Retina (tissue), 1 donor: ENCODE data around the gene PLCB2.
A peak's percentile ranks its signal among the peaks of the same experiment; 100 is the strongest.

Source experiments
- DNase-seq: peaks from one replicate; pipeline ENCODE4 v3.0.0-alpha.2; 2016

Gene PLCB2

DNA sequence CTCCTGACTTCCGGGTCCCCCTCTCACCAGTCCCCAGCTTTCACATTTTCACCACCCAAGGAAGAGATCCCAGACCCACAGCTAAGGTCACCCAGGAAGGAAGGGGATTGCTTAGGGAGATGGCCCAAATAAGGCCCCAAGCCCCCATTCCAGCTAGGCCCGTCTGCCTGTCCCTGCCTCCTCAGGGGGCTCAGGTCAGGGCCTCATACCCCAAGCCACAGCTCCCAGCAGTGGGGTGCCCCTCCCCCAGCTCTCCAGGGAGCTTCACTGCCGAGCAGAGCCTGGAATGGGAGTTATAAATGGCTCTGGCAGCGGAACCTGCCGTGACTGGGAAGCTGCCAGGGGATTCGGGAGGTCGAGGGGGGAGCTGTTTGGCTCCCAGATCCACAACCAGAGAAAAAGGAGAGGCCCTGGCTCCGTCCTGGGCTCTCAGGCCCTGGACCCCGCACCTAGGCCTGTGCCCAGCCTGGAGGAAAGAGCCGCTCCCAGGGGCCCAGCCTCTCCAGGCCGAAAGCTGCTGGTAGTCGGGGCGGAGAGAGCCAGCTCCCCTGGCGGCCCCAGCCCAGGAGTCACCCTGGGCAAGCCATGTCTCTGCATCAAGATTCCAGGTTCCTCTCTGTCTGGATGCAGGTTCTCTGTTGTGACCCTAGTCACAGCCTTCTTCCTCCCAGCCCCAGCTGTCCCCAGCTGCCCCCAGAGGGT, 32.5 kb upstream of the PLCB2 start:
- no peak for DNase-seq

DNA sequence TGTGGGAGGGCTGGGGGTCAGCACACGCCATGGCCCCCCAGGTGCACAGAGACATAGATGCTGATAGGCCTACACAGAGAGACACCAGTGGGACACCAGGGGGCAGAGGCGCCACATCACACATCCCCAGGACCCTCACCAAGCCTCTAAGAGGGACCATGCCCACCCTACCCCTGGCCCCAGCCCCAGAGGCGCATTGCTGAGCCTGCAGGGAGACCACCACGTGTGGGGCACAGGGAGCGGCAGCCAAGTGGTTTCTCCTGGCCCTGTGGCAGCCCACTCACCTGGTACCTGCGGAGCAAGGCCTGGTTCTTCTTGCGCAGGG, 31.8 kb upstream of the PLCB2 start:
- DNase-seq: no peak

DNA sequence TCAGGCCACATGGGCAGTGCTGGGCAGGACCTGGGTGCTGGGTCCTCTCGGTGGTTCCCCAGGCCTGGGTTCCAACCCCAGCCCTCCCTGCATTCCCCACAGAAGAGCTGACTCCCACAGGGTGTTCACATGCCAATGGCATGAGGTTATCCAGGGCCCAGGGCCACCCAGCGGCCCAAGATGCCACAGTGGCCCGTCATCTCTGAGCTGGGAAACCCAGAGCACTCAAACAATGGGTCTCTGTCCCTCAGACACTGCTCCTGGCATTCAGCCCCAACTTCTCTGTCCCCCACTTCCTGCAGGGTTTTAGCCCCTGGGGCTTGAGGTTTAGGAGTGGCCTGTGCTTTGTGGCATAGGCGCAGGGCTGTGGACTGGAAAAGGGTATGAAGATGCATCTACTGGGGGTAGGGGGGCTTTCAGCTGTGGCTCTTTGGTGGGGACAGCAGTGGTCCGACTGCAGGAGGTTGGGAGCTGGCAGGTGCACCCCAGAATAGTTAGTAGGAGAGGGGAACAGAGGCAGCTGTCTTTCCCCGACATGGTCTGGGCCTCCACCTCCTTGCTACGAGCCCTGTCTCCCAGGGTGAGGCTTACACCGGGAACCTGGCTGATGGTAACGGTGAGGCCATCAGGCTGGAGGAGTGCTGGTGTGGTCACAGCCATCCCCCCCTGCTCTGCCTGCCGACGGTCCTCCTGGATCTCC, 31.3 kb upstream of the PLCB2 start:
- DNase-seq: no peak

DNA sequence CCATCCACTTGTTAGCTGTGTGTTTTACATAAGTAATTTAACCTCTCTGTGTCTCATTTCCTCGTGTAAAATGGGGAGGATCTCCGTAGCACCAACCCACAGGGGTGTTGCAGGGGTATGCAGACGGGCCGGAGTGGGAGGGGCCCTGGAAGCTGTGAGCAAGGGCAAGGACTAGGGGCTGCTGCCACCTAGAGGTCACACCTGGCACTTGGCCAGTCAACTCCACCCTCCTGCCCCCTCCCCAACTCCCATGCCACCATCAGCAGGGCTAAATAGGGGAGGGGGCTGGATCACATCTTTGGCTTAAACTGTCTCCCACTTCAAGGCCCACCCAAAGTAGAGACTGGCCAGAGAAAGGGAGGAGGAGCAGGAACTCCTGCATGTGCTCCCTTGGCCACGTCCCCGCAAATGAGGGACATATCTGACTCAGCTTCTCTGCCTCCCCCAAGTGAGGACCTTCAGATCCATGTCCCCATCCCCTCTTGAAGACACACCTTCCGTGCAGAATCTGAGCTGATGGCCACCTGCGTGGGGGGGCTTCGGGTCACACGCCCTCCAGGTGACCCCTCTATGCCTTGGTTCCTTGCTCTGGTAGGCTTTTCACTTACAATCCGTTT, 30.4 kb upstream of the PLCB2 start:
- DNase-seq: peak; percentile 85

DNA sequence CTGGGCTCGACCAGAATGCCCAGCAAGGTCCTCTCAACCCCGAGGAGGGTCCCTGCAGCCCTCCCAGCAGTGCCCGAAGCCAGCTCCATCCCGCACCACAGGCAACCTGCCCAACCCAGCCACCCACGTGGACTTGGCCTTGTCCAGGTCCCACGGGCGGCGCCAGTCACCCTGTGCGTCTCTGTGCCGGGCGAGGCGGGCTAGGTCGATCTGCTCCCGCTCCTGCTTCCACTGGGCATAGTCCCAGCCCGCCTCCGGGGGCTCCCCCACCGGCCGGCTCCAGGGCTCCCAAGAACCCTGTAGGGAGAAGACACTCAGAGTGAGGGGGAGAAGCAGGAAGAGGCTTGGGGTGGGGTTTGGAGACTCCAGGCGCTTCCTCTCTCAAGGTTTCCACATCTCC, 29.9 kb upstream of the PLCB2 start:
- DNase-seq: no peak

DNA sequence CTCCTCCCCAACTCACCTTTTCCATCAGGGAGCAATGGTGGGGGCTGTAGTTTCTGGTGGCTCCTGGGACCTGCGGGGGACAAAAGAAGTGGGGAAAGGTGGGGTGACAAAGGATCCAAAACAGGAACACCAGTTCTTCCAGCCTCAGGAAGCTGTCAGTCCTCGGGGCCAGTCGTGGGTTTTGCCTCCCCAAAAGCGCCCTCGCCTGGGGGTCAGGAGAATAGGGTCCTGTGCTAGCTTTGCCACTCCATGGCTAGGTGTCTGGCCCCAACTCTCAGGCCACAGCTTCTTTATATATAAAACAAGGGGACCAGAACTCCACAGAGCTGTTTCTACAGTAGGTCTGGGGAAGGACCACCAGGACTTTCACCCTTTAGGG, 29.0 kb upstream of the PLCB2 start:
- no peak for DNase-seq

DNA sequence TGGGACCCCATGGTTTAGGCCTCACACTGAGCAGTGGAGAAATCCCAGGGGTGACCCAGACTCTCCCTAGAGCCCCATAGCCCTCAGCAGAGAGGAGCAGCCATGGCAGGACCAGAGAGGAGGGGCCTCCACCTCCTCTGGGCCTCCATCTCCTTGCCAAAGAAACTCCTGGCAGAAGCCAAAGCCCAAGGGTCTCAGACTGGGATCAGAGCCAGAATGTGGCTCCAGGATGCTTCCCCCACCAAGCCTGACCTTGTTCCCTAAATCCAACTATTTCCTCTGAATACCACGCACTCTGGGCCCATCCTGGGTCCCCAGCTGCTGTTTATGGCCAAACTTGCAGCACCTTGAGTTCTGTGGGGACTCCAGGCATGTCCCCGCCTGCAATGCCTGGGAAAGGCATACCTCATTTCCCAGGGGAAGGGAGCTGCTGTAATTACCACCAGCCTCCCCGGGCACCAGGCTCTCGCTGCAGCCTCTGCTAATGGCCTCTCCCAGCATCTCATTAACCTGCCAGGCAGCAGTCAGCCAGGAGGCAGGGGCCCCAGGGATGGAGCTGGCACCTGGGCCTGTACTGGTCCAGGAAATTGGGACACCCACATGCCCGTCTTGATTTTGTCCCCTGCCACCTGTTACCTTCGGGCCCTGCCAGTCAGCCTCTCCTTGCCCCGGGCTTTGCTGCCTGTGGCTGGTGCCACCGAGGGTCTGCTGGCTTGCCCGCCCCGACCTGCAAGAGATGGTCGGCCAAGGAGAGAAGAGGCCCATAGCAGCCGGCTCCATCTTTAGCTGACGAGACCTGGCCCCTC, 28.4 kb upstream of the PLCB2 start:
- no peak for DNase-seq

DNA sequence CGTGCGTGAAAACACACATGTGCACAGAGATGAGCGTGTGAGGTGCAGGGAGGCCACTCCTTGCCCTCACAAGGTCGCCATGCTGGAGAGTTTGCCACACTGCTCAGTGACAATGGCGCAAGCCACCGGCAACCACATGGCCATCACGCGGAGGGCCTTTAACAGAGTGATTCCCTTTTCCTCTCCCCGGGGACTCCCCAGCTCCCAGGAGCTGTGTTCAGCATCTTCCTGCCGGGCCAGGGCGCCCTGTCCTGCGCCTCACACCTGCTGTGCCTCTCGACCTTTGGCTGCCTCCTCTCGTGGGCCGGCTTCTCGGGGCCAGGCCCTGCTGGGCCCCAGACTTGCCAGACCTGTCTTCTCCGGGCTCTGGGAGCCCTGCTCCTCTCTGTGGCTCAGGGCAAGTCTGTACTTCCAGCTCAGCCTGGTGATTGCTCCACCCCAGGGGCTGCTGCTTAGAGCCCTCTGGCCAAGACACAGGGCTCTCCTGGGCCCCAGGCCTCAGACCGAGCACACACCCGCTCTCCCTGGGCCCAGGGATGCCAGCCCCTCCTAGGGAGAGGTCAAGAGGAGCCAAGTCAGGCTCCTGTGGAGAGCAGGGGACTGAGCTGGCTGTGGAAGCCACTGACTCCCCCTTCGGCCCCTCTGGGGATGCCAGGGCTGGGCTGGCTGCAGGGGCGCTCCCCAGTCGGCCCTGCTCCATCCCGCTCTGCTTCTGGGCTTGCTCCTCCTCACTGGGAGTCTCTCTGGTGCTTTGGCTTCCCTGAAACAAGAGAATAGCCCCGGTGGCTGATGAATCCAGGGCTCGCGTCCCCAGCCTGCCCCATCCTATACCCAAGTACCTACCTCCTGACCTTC, 27.4 kb upstream of the PLCB2 start:
- no peak for DNase-seq

DNA sequence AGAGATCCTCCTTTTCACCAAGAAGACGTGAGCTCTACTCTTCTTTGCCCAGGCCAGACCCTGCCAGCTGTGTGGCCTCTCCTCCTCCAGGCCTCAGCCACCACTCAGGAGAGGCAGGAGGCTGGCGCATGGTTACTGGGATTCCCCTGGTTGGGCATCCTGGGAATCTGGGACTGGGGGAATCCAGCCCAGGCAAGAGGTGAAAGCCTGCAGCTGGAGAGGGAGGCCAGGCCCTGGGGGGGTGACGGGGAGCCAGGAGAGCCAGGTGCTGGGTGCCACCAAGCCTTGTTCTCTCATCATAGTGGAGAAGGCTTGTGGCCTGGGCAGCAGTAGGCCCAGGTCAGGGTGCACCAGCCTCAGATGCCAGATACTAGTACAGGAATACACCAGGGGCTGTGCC, 26.8 kb upstream of the PLCB2 start:
- no peak for DNase-seq

DNA sequence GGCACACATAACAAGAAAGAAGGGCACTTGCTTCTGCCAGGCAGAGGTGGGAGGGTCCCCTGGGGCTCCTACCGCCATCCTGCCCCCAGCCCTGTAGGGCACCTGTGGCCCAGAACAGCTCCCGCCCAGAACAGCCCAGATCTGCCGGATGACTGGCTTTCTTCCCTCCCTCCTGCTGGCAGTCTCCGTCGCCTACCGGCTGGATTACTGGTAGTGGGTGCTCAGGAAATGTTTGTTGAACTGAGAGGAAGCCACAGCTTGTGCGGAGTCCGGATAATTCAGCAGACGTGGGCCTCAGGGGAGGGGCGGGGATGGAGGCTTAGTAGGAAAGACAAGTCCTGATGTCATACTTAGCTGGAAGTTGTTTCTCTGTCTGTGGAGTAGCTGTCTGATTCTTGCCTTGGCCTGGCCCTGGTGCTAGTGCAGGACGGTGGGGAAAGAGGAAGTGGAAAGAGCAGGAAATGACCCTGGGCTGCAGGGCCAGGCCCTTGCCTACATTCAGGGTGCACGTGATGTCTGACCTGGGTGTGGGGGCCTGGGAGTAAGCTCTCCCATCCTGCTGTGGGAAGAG, 26.3 kb upstream of the PLCB2 start:
- DNase-seq: peak; percentile 49

DNA sequence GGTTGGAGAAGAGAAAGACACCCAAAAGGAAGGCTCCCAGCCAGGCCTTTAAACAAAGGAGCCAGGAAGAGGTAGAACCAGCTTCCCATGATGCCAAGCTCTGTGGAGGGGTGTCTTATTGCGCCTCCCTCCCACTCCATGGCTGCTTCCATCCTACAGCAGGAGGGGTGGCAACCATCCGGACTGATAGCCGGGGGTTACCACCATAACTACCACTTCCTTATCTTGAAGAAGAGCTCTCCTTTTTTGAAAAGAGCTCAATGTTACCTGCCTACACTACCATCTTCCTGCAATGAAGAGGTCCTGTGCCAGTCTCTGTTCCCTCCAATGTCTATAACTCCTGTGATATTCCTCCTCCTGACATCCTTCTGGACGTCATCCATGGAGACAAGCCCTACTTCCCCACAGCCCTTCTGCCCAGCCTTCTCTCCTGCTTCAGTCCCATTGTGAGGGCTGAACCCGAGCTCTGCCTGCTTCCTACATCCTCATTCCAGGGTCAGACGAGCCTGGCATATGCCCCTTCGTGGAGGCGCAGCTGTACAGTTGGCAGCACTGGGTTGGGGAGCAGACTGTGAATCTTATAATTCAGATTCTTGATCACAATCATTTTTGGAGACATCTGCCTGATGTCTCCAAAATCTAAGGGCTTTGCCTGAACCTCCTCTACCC, 24.5 kb upstream of the PLCB2 start:
- no peak for DNase-seq

DNA sequence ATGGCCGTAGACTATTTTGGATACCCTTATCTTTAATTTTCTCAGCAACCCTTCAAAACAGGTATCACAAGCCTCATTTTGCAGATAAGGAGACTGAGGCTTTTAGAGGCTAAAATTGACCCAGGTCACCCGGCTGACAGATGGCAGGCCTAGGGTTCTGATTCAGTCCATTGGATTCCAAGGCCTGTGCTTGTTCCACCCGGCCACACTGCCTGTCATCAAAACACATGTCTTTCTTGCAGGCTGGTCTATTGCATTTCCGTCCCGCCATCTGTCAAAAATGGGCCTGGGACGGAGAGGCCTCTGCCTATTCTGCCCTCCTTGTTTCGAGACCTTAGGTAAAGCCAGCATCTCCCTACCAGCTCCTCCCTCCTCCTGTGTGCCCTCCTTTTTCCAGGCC, 23.9 kb upstream of the PLCB2 start:
- no peak for DNase-seq

DNA sequence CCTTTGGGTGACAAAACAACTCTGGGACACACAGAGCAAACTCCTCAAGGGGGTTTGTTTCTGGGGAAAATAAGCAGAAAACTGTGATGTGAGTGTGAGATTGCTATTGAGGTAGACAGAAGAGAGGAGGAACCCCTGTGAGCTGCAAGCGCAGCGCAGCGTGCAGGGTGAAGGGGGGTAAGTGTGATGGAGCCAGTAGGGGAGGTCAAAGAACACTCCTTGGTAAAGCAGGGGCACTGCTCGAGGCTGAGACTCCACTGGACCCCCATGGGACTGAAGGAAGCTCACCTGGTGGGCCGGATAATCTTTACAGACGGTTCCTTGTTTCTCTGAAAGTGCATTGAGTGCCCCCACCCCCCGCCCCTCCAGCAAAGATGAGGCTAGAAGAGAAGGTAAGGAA, 23.3 kb upstream of the PLCB2 start:
- DNase-seq: no peak

DNA sequence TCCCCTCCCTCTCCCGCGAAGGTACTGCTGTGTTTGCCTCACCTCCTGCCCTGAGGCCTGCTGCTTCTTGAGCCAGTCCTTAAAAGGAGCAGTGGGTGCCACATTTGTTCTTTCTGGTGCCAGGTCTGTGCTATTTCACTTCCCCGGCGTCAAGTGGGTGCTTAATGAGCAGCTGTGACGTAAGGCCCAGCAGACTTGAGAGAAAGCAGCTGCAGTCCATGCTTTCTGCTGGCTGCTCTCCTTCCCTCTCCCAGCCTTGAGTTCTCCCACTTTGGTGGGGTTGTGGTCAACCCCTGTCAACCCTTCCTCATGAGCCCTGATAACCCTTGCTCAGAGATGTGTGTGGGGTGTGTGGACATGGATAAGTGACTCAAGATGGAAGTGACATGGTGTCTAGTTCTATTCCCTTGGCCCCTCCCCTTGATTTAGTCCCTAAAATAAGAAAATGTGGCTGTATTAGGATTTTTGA, 22.7 kb upstream of the PLCB2 start:
- DNase-seq: no peak

DNA sequence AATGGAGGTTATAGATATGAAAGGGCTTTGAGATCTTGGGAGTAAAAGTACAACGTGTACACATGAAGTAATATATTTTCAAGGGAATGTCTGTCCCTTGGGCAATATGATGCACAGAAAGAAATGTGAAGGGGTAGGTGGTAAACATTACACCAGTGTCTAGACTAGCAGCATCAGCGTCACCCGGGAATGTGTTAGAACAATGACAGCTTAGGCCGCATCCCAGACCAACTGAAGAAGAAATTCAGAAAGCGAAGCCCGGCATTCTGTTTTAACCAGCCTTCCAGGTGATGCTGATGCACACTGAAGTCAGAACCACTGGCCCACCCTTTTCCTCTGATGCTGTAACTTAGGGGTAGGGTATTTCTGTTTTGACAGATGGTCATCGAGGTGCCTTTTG, 22.1 kb upstream of the PLCB2 start:
- DNase-seq: no peak

DNA sequence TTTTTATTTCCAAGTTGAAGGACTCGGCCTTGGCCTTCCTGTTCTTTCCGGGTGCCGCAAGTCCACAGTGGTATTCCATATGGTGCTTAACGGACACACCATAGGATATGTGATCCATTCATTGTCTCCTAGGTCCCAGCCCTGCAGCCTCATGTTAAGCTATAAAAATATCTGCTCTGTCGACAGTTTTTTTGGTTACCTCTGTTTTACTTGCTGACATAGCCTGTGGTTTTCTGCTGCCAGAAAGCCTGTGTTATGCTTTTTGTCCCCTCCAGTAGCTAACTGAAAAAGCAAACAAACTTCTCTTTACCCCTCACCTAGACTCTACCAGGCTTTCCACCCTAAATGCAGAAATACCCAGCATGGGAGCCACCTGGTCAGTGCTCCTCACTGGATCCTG, 21.0 kb upstream of the PLCB2 start:
- DNase-seq: no peak

DNA sequence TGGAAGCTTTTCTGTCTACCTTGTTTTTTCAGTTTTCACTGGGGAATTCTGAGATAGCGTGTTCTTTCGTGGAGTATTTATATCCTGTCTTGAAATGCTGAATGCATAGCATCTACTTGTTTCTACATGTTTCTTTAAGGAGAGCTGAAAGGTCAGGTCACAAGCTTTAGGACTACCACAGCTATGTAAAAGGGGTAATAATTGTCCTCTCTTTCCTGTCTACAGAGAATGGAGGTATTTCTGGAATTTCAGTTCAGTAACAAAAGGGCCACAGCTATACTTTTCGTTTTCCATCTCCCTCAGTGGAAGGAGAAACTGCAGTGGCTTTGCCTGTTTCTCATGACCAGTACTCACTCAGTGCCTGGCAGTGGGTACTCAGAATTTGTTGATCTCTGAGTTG, 20.4 kb upstream of the PLCB2 start:
- DNase-seq: no peak

DNA sequence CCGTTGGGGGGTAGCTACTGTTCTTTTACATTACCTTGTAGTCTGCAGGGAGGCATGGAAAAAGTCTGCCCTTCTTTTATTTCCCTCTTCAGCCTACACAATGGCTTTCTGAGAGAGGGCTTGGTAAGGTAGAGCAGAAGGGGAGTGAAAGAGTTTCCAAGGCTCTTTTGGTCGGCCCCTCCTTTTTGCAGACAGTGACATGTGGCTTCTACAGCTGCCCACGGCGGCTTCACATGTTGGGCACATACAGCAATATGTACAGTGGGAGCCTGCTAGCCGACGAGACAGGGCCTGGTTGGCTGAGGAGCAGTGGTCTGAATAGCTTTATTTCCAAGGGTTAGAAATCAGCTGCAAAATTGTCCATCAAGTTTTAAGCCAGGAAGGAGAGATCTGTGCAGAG, 19.7 kb upstream of the PLCB2 start:
- DNase-seq: peak; percentile 25

DNA sequence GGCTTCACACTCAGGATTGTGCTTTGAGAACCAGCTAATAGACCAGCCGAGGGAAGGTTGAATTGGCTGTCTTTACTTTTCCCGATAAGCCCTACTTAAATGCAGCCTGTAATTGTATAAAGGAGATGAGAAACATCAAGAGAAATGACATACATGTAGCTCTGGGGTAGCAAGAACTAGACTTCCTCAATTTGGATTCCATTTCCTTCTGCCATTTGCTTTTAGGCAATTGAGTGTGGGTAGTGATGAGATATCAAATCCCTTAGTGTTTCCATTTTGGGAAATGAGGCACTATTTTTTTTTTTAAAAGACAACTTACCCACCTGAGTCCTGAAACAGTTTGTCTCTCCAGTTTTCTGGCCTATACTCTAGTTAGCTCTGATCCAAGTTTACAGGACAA, 18.0 kb upstream of the PLCB2 start:
- DNase-seq: no peak

DNA sequence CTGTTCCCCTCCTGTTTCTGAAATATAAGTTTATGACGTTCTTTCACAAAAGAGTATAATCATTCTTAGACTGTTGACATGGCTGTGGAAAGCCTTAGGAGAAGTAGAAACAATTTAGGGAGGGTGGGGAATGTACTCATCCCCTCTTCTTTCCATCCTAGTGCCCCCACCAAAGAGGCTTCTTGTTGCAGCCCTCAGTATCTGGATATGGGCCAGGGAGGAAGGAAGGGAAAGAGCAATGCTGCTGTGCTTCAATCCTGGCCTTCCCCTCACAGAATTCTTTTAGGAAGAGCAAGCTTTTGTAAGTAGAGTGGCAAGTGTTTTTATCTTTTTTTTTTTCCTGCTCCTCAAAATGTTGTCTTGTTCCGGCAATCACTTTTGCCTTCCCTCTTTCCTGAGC, 17.5 kb upstream of the PLCB2 start:
- no peak for DNase-seq
